ENCODE data around the gene C16orf87.

Gene C16orf87

GRCh38 chr16:46843898-46844642 is 13.1 kb upstream of the C16orf87 start:
- DNase-seq (ENCODE audit: low spot score) = no peak

- DNase-seq (ENCODE audit: low spot score) = no peak
These were observed 11.4 kb upstream of the C16orf87 start for GRCh38 chr16:46842192-46842895.

- no peak for DNase-seq (ENCODE audit: low spot score)
These were observed 9.0 kb upstream of the C16orf87 start for GRCh38 chr16:46839986-46840443.

GRCh38 chr16:46836534-46837530 is 5.9 kb upstream of the C16orf87 start:
- DNase-seq (ENCODE audit: low spot score) = no peak

DNA sequence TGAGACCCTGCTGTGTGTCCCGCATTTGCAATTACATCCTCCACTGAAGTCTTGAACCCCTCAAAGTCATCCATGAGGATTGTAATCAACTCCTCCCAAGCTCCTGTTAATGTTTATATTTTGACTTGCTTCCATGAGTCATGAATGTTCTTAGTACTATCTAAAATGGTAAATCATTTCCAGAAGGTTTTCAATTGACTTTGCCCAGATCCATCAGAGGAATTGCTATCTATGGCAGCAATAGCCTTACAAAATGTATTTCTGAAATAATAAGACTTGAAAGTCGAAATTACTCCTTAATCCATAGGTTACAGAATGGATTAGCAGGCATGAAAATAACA is 2.5 kb upstream of the C16orf87 start:
- no peak for DNase-seq (ENCODE audit: low spot score)

GRCh38 chr16:46832757-46833459 is 1.9 kb upstream of the C16orf87 start:
- DNase-seq (ENCODE audit: low spot score) = no peak

DNA sequence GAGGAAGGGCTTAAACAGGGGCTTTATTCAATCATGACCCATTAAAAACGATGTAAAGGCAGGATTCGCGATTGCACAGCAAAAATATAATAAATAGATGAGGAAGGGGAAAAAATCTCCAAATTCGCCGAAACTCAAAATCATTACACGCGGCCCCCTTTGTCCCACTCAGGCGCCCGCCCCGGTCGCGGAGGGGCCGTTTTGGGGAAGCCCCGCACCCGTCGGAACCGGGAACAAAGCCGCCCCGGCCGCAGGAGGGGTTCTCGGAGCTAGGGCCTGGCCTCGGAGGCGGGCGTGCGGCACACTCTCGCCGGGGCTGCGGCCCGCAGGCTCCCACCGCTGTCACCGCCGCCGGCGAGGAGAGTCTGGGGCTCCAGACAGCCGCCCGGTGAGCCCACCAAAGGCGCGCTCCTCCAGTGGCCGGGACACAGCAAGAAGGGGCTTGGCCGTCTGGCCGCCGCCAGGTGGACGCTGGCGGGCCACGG is 521 bp downstream of the C16orf87 start:
- peak; percentile 54 for DNase-seq (ENCODE audit: low spot score)

DNA sequence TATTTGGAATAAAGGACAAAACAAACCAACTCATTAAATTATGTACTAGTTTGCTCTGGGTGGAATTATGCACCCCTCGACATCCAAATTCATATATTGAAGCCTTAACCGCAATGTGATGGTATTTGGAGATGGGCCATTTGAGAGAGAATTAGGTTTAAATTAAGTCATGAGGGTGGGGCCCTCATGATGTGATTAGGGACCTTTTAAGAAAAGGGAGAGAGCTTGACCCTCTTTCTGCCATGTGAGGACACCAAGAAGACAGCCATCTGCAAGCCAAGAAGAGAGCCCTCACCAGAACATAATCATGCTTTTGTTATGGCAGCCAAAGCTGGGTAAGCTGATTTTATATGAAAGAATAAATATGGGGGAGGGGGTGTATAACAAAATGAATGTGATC is 2.0 kb downstream of the C16orf87 start:
- DNase-seq (ENCODE audit: low spot score) = peak; percentile 20

DNA sequence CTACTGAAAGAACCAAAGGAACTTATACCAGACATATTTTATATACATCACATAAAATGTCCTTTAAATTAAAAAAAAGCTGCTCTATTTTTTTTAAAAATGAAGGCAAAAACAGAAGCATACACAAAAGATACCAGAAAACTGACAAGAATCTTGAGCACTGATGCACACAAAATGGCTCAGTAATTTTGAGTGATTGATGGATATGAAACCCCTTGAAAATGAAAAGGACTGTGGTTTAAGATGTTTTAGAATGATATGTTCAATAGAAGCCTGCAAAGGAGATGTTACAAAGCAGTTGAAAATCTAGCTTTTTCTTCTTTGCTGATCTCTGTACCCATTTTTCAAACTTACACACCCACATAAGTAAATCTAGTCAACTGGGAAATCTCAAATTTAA is 2.7 kb downstream of the C16orf87 start:
- no peak for DNase-seq (ENCODE audit: low spot score)

DNA sequence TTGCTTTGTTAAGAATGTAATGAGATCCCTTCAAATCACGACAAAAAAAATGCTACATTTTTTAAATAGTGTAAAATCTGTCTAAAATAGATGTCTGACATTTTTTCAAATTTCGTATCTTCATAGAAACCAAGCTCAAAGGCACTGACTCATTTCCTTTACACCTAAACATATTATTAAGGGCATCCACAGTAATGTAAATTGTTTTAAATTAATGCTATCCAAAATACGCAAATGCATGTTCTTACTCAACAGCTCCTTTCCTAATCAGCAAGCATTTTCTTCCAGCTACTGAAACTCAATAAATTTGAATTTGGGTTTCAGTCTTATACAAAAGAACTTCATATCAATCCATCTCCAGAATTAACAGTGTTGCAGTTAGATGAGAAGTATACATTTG is 4.3 kb downstream of the C16orf87 start:
- DNase-seq (ENCODE audit: low spot score) = no peak

- DNase-seq (ENCODE audit: low spot score) = no peak
These were observed 8.7 kb downstream of the C16orf87 start for GRCh38 chr16:46822270-46822669.

DNA sequence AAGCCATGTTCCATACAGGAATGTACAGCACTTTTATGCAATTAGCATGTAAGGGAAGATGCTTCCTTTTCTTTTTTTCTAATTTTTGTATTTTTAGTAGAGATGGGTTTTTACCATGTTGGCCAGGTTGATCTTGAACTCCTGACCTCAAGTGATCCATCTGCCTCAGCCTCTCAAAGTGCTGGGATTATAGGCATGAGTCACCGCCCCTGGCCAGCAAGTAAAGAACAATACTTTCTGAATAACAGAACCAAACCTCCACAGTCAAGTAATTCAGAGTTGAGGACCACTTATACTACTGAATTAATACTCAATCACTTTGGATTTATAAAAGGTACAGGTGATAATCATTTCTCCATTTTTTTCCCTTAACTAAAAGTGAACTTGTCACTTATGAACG is 13.0 kb downstream of the C16orf87 start:
- no peak for DNase-seq (ENCODE audit: low spot score)

GRCh38 chr16:46814790-46815189 is 16.2 kb downstream of the C16orf87 start:
- DNase-seq (ENCODE audit: low spot score) = no peak

GRCh38 chr16:46813611-46814010 is 17.4 kb downstream of the C16orf87 start:
- DNase-seq (ENCODE audit: low spot score) = no peak

DNA sequence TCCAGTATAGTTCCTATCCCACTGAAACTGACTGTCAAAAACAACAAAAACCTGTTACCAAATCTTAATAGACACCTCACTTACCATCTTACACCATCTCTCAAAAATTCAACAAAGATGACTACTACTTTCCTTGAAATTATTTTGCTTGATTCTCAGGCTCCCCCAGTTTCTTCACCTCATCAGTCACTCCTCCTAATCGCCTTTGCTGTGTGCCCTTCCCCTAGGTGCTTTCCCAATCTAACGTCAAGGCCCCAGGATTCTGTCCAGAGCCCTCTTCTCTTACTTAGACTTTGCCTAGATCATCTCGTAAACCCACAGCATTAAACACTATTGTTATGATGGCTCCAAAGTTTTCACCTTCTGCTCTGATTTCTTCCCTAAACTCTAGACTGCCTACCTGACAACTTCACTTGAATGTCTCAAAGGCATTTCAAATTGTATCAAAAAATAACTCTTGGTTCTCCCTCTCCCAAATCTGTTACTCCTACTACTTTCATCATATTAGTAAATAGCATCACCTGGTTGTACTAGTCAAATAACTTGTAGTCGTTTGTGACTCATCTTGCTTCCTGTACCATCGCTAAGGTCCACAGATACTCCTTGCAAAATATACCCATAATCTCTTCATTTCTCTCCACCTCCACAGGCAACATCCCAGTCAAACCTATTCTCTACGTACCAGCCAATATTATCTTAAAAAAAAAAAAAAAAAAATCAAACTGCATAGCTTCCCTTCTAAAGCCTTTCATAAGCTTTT is 18.0 kb downstream of the C16orf87 start:
- no peak for DNase-seq (ENCODE audit: low spot score)

DNA sequence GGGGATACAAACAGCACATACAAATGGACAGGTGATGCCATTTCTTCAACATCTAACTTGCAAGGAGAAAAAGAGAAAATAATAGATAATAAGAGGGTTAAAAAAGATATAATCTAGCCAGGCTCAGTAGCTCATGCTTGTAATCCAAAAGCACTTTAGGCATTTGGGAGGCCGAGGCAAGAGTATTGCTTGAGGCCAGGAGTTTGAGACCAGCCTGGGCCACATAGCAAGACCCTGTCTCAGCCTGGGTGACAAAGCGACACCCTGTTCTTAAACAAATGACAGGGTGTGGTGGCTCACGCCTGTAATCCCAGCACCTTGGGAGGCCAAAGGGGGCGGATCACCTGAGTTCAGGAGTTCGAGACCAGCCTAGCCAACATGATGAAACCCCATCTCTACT is 19.3 kb downstream of the C16orf87 start:
- DNase-seq (ENCODE audit: low spot score) = no peak

DNA sequence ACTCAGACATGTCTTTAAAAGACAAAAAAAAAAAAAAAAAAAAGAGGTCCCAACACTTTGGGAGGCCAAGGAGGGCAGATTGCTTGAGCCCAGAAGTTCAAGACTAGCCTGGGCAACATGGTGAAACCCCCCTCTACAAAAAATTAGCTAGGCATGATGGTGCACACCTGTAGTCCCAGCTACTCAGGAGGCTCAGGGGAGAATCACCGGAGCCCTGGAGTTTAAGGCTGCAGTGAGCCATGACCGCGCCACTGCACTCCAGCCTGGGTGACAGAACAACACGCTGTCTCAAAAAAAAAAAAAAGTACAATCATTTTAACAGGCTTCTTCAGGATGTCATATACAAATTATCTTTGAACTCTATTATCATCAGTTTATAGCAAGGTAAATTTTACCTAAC is 22.0 kb downstream of the C16orf87 start:
- peak; percentile 54 for DNase-seq (ENCODE audit: low spot score)

- no peak for DNase-seq (ENCODE audit: low spot score)
These were observed 23.6 kb downstream of the C16orf87 start for GRCh38 chr16:46807336-46807735.

DNA sequence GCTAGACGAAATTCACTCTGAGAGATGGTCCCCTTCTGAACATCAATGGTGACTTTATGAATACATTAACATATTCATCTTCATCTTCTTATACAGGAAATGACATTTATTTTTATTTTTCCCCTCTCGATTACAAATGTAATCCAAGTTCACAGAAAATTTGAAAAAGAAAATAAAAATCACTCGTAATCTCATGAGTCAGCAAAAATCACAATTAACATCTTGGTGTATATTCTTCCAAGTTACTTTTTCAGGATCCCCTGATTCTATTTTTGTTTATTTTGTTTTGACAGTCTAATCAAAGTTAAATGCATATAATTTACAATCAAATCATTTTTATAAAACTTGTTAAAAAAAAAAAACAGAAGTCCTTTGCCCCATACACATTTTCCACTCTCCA is 27.6 kb downstream of the C16orf87 start:
- no peak for DNase-seq (ENCODE audit: low spot score)

DNA sequence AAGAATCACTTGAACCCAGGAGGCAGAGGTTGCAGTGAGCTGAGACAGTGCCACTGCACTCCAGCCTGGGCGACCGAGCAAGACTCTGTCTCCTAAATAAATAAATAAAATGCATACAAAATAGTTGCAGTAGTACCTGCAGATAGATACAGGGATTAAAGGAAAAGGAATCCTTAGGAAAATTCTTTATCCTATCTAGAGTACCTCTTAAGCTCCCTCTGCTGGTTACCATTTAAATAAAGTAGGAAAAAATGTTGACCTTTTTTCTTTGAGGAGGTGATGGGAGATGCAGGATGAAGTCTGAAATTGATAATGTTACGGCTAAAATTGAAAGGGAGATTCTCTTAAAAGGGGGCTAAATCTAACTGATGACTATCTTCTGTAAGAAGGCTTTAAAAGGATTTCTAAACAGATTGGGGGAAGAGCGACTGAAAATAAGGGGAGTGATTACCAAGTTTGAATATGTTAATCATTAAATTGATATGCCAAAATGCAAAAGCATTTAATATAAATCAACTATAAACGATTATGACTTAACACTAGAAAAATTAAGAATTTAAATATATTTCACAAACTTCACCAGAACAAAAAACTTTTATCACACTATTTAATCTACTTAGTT is 29.4 kb downstream of the C16orf87 start:
- no peak for DNase-seq (ENCODE audit: low spot score)
